ENCODE measurements around the gene NR1H3. TPM values are rescaled to one million over a fixed set of nuclear protein-coding genes. Genes with fewer than 3 reads are reported as not detected.

Gene NR1H3
- total and polyA plus RNA-seq, 10 of the 15 experiments (the other 5 are each of a cell fraction or from before 2014, with no cell fraction given): 2.6 to 8.9 (median 4.5) TPM

DNA sequence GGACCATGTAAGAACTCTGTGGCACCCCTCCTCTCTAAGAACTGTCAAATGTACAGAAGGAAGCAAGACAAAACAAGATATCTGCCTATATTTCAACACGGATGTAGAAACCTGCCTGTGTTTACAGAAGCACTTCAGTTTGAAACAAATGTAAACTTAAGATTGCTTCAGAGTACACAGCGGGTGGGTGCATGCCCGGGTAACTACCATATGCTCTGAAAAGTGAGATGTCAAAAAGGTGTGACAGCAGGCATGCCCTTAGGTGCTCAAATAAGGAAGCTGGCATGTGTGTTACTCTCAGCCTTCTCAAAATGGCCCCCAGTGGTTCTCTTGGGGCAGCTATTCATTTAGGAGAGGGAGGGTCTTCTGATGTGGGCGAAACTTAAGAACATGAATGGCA, 14.3 kb upstream of the NR1H3 start:
- intact Hi-C loops (cut with micrococcal nuclease; ENCODE audit: unreplicated experiment): no loop called here
- DNase-seq (ENCODE audit: low read depth, low spot score) (no peak), ATAC-seq (no peak), FAIRE-seq (no peak)
- Histone ChIP-seq H3K4me3 (no peak overlapping the region), H3K4me2 (ENCODE audit: control insufficient read depth, insufficient read depth) (no peak overlapping the region), H3K4me1 (ENCODE audit: control insufficient read depth, insufficient read depth, low read length) (peaks cover 4% of the 10 kb centered on the region), H2AFZ (ENCODE audit: control insufficient read depth, low read depth, low read length) (no peak overlapping the region), H3K9ac (ENCODE audit: control insufficient read depth, insufficient read depth, low read length) (no peak overlapping the region), H3K36me3 (ENCODE audit: control insufficient read depth in 2 of 2, insufficient read depth in 2 of 2, low read length in 1 of 2) (peaks cover 16 to 21% of the 10 kb centered on the region in 2 experiments; a peak in 3 of 4 replicates), H3K27ac (ENCODE audit: control insufficient read depth, insufficient read depth) (no peak overlapping the region), H3K79me2 (ENCODE audit: control insufficient read depth, insufficient read depth, low read length) (peaks cover 15% of the 10 kb centered on the region), H3K9me3 (replicated peaks; ENCODE audit: control insufficient read depth, insufficient read depth, low read length) (no peaks in the 10 kb centered on the region), H4K20me1 (ENCODE audit: control insufficient read depth, insufficient read depth) (0 out of 2 replicates have a peak, but pooled peaks cover 3% of the 10 kb centered on the region), H3K27me3 (replicated peaks in 1 of 2; ENCODE audit: control insufficient read depth in 2 of 2, insufficient read depth in 2 of 2, low read length in 1 of 2) (no peaks in the 10 kb centered on the region)
- no TSS peak for BruUV-seq (replicated peaks)
- RAD21 ChIA-PET (ENCODE audit: unreplicated experiment): no interaction called here
- in situ Hi-C loops (cut with MboI): no loop called here
- SMC1A ChIA-PET (ENCODE audit: uncharacterized antibody, unreplicated experiment): no interaction called here
- CTCF ChIA-PET: no interaction called here
- TF ChIP-seq NR2C2 (IDR thresholded peaks at IDR 0.05; ENCODE audit: borderline replicate concordance, control insufficient read depth, insufficient read length, low read depth) (no peak), HDGF (IDR thresholded peaks at IDR 0.05) (no peak), NBN (IDR thresholded peaks at IDR 0.05) (no peak), FOS (IDR thresholded peaks at IDR 0.05; ENCODE audit: borderline replicate concordance, extremely low read depth, insufficient read length) (no peak), FOXM1 (IDR thresholded peaks at IDR 0.05; ENCODE audit: low read depth, low read length) (no peak), ZSCAN29 (IDR thresholded peaks at IDR 0.05) (no peak)
- TF ChIP-seq, protein P1, sequence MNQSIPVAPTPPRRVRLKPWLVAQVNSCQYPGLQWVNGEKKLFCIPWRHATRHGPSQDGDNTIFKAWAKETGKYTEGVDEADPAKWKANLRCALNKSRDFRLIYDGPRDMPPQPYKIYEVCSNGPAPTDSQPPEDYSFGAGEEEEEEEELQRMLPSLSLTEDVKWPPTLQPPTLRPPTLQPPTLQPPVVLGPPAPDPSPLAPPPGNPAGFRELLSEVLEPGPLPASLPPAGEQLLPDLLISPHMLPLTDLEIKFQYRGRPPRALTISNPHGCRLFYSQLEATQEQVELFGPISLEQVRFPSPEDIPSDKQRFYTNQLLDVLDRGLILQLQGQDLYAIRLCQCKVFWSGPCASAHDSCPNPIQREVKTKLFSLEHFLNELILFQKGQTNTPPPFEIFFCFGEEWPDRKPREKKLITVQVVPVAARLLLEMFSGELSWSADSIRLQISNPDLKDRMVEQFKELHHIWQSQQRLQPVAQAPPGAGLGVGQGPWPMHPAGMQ (IDR thresholded peaks at IDR 0.05; ENCODE audit: borderline replicate concordance): no peak
- POLR2A ChIA-PET: interaction anchor here (0.6 kb wide), 1 partner anchor 23 kb away, joined by 3 read pairs; no protein-coding TSS in a partner anchor
- WGBS (ENCODE audit: insufficient coverage, insufficient replicate concordance, low lambda C conversion rate, missing lambda C conversion rate): 72% methylated on average over 4 of the region's 4 CpGs

Data from GM12878 (cell line).